Fibroblast of pulmonary artery (primary cell): Measurements from ENCODE around the gene LRRC4C.

Experiments used
- DNase-seq: peaks from one replicate; pipeline ENCODE4 v3.0.0-alpha.2; 2010; ENCODE audit warnings: low read depth
- H3K4me3 ChIP-seq: replicated peaks from 2 replicates; pipeline ENCODE4 v1.5.1; 2011; ENCODE audit warnings: low read depth, mild to moderate bottlenecking, control low read depth, low read length, moderate library complexity
- TF ChIP-seq, protein P1 (sequence below): IDR thresholded peaks from 2 replicates; pipeline ENCODE4 v1.5.1; 2011; ENCODE audit warnings: mild to moderate bottlenecking, control low read depth, low read length, inconsistent platforms; ENCODE audit errors: missing control alignments

The LRRC4C gene

GRCh38 chr11:41400819-41401382 lies 58.6 kb downstream of the LRRC4C start:
- no peak for DNase-seq
- TF ChIP-seq, protein P1, sequence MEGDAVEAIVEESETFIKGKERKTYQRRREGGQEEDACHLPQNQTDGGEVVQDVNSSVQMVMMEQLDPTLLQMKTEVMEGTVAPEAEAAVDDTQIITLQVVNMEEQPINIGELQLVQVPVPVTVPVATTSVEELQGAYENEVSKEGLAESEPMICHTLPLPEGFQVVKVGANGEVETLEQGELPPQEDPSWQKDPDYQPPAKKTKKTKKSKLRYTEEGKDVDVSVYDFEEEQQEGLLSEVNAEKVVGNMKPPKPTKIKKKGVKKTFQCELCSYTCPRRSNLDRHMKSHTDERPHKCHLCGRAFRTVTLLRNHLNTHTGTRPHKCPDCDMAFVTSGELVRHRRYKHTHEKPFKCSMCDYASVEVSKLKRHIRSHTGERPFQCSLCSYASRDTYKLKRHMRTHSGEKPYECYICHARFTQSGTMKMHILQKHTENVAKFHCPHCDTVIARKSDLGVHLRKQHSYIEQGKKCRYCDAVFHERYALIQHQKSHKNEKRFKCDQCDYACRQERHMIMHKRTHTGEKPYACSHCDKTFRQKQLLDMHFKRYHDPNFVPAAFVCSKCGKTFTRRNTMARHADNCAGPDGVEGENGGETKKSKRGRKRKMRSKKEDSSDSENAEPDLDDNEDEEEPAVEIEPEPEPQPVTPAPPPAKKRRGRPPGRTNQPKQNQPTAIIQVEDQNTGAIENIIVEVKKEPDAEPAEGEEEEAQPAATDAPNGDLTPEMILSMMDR = no peak

GRCh38 chr11:41400124-41400523 lies 59.3 kb downstream of the LRRC4C start:
- TF ChIP-seq, protein P1 = no peak
- DNase-seq = no peak
- no peak overlapping the region for H3K4me3 ChIP-seq

More at GRCh38 chr11:41400819-41401382, 58.6 kb downstream of the LRRC4C start:
- H3K4me3 ChIP-seq = no peak overlapping the region

DNA sequence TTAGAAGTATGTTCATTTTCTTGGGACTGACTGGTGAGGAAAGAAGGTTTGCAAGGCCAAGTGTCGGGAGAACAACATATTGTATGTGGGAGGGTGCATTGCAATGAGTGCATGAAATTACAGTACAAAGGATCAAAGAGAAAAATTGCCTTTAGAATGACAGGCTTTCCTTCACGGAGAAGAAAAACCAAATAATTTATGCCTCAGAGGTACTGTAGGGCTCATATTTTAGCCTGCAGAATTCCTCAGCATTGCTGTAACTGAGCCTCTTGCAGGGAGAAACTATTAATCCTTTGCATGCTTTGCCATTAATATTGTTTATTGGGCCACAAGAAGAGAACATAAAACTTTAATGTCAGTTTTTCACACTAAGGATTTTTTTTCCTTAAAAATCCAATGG lies 60.1 kb downstream of the LRRC4C start:
- TF ChIP-seq, protein P1 = no peak
- DNase-seq = no peak
- no peak overlapping the region for H3K4me3 ChIP-seq

DNA sequence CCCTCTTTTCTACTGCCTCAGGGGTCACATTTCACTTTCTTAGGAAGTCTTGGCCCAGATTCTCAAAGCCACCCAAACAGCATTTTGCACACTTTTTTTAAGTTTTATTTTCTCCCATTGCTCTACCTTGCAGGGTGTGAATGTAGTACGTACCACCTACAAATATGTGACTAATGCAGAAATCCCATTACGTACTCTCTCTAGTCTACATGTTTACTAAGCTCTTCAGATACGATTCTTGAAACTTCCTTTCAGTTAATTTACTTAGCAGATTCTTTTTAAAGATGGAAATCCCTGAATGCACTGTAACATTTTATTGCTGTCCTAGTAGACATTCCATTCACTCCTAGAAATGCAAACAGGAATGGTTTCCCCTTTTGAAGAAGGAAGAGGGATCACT lies 61.3 kb downstream of the LRRC4C start:
- no peak for DNase-seq
- TF ChIP-seq, protein P1 = no peak

DNA sequence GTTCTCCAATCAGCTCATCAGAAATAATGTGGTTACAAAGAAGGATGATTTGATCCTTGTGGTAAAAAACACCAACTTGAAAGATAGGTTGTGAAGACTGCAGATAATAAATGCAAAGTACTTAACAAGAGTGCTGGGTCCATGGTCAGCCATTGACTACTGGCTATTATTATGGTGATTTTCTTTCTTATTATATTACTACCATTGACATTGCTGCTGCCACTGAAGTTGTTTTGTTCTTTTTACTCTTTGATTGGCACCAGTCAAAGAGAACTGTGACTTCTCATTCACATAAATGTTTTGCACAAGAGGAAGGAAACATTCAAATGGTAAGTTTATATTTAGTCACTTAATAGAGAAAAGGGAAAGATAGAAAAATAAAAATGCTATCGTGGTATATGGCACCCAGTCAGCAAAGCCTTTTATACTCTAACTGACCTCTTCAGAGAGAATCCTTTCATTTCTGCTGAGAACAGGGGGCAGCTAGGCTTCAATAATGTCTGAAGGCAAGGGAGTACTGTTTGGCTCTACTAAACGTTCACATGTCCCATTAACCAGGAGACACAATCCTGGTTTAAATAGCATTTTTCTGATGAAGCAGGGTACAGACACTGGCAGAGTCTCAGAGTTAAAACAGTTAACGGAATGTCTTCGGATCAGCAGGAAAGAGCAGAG lies 64.8 kb downstream of the LRRC4C start:
- H3K4me3 ChIP-seq = no peak overlapping the region
- no peak for DNase-seq
- TF ChIP-seq, protein P1 = no peak

More for the DNA sequence above, 61.3 kb downstream of the LRRC4C start:
- no peak overlapping the region for H3K4me3 ChIP-seq

DNA sequence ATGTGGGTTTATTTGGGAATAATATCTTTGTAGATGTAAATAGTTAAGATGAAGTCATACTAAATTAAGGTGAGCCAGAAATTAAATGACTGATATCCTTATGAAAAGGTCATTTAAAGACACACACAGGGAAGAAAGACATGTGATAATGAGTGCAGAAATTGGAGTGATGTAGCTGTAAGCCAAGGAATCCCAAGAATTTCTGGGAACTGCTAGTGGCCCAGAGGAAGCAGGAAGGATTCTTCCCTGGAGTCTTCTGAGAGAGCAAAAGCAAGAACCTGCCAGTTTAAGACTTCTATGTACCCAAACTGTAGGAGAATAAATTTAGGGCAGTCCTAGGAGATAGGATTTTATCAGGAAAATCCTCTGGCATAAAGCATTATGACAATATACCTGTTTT lies 66.9 kb downstream of the LRRC4C start:
- no peak overlapping the region for H3K4me3 ChIP-seq
- TF ChIP-seq, protein P1 = no peak
- DNase-seq = no peak
